GM18508 (cell line): ENCODE data around the gene PHLDB2.

ENCODE experiments used
- ATAC-seq: cut with Tn5 transposase; IDR thresholded peaks from one replicate; pipeline ENCODE4 v1.9.1; 2021; ENCODE audit warnings: moderate number of reproducible peaks; ENCODE audit not compliant: insufficient read depth, unreplicated experiment

PHLDB2 gene

DNA sequence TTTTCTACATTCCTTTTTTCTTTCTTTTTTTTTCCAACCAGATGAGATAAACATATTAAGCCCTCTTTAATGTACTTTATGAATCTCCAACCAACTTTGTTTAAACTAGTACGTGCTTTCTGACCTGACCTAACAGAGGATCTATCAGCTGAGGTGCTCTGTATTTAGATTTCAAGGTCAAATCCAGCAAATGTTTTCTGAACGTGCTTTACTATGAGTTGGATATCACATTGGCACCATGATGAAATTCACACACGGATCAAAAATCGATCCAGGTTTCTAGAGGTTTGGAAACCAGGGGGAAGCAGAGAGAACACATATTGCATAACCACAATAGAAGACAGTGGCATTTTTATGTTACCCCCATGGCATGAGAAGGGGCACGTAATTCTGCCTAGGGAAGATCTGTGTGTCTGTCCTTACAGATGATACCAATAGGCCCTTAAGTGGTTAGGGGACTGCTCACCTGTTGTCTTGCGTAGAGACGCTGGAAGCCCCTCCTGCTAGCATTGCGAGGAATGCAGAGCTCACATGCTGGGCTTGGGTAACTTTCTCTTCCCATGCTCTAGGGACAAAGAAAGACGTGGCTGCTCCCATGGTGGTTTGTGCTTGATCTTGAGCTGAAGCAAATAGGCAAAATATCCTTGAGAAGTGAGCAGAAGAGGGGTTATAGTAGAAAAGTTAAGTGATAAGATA lies 60.5 kb downstream of the PHLDB2 start:
- no peak for ATAC-seq

DNA sequence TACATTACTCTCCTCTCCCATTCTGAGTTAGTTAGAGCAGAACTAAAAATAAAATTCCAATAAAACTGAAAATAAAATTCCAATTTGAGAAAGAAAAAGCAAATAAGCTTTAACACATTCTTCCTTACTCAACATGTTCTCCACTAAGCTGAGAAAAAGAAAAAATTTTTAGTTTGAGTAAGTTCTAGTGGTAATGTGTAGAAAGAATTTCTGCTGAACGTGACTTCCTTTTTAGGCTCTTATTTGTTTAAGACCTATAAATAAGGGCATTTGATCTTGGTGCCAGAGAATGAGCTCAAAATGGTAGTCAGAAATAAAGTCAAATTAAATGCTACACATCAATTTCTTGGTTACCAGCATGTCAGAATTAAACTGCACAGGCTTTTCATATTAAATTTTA lies 62.1 kb downstream of the PHLDB2 start:
- no peak for ATAC-seq

DNA sequence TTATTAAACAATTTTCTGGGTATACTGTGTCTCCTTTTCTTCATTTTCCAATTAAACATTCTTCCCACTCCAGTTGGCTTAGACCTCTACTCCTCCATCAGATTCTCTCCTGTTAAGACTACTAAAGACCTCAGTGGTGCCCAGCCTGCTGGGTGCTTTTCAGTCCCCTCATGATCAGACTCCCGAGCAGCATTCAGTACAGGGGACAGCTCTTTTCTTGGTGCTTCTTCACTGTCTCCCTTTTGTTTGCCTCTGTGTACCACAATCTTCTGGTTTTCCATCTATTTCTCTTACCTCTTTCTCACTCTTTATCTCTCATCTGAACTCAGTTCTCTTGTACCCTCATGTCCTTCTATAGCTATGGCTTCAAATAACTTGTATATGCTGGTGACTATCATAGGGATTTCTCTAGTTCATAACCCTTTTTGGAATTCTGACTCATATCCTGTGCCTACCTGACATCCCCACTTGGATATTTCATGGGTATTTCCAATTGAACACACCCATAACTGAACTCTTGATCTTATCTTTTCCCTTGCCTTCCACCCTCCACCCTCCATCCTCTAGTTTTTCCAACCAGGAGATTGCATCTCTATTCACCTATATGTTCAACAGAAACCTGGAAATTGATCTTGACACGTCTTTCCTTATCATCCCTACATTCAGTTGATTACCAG lies 64.2 kb downstream of the PHLDB2 start:
- ATAC-seq: no peak

DNA sequence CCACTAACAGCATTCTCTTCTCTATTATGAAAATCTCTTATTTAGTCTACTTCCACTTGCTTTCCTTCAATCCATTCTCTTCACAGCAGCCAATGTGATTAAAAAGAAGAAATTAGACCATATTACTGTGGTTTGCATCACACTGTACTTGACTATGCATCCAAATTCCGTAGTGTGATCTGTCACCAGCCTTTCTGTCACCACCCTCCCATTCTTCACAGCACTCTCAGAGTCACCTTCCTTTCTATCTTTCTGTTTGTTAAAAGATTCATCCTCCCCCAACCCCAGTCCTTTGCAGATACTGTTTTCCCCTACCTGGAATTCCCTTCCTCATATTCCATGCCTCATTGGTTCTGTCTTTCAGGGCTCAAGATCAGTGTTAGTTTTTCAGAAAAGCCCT lies 64.7 kb downstream of the PHLDB2 start:
- ATAC-seq: no peak

DNA sequence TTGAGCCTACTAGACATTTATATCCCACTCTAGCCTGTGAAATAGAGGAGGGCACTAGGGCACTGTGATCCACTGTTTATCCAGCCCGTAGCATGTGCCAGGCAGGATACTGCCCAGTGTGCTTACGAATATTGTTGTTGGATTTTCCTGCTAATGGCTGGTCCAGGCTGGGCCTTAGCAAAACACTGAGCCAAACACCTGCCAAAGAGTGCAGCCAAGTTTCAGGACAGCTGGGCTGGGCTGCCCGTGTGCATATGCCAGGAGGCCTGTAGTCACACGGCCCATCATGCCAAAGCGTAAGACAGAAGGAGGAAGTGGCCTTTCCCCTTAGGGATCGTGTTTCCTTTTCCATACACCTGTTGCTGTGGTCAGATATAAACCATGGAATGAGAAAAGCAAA lies 65.2 kb downstream of the PHLDB2 start:
- ATAC-seq: no peak

DNA sequence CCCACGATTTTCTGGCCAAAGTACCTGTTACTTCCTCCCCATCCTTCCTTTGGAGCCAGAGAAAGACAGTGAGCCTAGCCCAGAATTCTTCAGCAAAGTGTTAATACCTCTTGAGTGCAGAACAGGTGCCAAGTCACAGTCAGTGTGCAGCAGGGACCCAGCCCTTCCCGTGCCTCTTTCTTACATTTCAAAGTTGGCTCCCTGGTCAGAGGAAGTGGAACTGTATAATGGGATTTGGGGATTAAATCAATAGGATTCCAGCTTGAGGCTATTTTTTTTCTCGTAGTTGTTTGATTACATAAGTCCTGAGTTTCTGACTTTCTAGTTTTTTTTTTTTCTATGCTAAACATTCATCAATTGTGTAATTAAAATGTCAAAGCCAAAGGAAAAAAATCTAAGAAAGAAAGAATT lies 67.2 kb downstream of the PHLDB2 start:
- ATAC-seq: no peak

DNA sequence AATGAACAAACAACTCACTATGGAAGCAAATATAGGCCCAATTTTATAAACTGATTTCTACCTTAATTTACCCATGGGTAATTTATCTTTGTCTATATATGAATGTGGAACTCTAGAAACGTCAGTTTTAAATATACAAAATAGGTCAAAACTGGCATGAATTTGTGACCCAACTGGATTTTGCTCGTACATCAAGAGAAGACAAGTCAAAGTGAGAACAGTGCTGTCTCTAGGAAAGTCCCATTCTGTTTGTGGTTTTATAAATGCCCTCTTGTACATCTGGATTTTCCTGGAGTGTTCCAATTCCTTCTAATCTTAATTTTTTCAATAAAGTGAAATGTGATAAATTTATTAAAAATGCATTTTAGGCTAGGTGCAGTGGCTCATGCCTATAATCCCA lies 69.5 kb downstream of the PHLDB2 start:
- no peak for ATAC-seq

DNA sequence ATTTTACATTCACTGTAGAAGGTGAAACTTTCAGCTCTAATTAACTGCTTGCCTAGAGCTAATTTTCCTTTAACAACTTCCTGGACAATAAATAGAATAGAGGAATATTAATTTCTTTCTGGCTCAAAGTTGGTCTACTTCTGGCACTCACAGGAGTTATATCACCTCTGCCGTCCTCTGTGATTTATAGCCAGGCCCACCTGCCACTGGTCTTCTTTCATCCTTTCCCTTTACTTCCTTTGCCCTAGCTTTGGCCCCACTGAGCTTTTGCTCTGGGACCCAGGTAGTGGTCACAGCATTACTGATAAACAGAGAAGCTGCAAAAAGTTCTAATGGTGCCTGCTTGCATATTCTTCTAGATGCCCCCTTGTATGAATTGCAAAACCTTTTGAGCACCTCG lies 70.4 kb downstream of the PHLDB2 start:
- no peak for ATAC-seq

DNA sequence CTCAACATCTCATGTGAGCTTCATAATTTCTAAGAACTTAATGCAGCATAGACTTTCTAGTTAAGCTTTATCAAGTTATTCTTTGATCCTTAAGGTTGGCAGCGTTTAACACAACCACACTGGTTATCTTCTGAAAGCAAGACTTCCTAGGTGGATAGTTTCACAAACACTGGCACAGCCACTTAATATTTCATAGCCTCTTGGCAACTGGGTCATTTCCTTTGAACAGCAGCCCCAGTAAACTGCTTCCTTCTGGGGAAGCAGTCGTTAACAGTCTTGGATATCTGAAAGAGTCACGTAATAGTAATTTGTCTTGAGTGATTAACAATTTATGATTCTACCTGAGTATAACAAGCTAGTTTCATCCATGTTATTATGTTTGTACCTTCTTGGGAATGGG lies 73.9 kb downstream of the PHLDB2 start:
- ATAC-seq: no peak

DNA sequence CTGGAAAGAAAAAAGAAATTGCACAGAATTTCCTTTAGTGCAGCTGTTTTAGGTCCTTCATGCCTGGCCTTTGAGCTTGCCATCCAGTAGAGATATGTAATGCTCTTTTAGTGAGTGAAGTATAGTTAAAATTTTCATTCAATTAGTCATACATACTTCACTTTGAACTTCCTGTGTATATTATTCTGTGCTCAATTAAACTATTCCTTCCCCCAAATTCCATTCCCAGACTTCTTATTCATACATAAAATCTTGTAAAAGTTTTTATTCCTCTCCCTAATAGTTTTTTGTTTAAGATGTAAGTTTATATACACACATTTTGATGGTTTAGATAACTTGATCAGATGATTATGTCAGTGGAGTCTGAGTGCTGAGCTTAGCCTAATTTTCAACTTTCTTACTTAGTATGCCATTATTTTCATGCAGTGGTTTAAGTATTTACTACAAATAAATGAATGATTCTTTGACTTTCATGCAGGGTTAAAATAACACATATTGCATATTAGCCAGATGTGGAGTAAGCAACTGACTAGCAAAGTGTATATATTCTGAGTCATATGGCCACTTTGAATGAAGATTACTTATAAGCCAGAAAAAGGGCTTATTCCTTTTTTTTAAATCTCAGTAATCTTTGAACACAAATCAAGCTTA lies 77.3 kb downstream of the PHLDB2 start:
- ATAC-seq: no peak

DNA sequence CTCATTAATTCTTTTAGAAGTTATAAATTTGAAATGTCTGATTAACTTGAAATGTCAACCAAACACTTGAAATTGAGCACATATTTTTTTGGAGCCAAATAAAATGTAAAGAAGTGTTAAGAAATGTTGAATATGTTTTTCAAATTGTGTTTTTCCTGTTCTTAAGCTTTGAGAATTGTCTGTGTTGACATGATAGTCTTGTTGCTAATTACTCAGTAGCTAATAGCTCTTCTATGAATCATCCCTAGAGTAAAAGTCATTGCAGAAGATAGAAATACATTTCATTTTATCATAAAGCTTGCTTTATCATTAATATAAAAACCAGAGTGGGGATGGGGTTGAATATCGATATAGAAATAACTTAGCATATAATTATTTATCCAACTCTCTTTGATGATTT lies 77.9 kb downstream of the PHLDB2 start:
- no peak for ATAC-seq

DNA sequence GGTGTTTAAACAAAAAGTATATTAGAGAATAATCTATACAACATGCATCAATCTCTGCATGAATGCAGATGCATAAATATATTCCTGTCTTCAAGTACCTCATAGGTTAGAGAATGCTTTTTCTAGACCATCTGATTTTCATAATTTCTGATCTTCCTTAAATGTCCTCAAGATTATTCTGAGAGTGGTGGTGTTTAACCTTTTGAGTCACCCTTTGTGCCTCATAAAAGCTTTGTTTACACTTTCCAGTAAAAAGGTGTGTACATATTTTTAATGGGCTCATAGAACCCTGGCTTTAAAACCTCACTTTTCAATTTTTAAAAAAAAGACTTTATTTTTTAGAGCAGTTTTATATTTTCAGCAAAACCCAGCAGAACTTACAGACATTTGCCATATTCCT lies 78.8 kb downstream of the PHLDB2 start:
- no peak for ATAC-seq

DNA sequence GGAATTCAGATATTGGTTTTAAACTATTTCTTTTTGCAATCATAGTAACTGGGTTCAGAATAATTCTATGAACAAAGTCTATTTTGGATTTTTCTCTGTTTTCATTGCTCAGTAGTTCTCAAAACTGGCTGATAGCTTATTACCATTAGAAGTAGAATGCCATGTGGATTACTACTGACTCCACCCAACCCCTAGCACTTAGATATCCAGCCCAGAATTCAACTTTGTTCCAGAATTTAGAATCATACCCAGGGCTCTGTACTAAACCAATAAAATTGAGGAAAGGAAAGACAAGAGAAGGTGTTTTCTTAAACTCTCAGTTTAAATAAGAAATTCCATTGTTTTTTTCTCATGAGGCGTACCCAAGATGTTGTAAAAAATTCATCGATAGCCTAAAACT lies 80.8 kb downstream of the PHLDB2 start:
- no peak for ATAC-seq

DNA sequence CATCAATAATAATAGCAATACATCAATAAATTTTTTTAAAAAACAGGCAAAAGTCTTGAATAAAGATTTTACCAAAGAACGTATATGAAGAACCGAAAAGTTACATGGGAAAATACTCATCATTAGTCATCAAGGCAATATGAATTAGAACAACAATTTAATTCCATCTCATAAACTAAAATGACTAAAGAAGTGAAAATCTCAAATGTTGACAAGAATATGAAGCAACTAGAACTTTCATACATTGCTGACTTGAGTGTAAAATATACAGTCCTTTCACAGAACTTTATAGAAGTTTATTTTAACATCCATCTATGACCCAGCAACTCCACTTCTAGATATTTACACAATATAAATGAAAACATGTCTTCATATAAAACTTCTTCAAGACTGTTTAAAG lies 84.5 kb downstream of the PHLDB2 start:
- ATAC-seq: no peak

DNA sequence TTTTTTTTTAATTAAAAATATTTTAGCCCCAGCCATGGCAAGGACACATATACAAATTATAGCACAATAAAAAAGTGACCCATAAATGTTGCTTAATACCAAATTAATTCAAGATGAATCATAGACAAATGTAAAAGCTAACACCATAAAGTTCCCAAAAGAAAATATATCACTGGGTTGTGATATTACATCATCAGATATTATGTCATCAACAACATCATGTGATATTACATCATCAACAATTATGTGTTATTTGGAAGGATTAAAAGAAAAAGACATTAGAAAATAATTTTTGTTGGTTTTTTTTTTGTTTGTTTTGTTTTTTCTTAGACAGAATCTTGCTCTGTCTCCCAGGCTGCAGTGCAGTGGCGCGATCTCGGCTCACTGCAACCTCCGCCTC lies 85.3 kb downstream of the PHLDB2 start:
- ATAC-seq: no peak

DNA sequence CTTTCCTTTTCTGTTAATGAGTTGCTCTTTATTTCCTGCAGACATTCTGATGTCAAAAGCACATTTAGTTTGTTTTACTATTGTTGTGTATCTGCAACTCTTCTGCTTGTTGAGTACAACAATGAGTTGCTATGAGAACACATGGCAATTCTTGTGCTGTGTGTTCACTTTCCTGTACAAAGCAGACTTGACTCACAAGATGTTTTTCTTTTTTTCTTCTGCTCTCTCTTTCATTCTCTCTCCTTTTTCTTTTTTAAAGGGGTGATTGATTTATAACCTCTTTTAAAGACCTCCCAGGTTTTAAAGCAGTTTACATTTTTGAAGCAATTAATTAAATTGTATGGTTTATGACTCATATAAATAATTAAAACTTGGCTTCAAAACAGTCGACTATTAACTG lies 88.2 kb downstream of the PHLDB2 start:
- no peak for ATAC-seq

DNA sequence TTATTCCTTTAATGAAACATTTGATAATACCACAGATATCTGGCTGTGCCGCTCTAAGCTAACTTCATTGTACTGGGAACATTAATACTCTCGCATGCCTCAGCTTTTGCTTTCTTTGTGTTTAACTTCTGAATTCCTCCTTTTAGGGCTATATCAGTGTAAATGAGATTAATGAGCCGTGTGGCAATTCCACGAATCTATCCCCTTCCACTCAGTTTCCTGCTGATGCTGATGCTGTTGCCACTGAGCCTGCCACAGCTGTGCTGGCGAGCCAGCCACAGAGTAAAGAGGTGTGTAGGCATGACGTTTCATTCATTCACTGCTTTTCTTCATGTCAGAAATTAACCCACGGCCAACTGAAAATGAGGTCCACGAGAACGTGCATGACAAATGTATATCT lies 89.7 kb downstream of the PHLDB2 start:
- ATAC-seq: no peak

DNA sequence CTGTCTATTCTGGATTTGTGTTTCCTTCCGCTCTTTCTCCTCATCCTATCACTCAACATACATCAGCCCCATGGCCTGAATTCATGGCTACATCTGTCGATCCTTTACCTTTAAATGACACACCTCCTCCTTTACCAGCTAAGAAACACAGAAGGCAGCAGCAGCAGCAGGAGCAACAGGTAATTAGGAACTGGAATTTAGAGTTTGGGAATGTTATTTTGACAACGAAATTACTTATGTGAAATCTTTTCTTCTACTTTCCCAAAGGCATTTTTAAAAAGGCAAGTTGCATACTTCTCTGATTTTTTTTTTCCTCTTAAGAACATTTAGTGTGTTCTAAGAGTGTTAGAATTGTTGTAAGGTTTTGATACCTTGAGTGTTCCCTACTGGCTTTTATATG lies 90.6 kb downstream of the PHLDB2 start:
- no peak for ATAC-seq

DNA sequence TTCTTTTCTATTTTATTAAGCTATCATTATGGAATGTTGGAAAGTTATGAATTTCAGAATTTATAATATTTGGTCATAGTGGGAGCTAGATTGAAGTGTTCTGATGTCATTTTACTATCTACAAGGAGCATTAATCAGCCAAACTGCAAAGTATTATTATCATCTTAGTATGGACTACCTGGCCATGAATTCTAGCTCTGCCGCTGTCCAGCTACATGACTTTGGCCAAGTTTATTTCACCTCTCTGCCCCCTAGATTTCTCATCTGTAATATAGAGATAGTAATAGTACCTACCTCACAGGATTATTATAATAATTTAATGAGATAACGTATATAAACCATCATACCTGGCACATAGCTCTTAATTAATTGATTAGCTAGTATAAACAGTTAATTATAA lies 92.0 kb downstream of the PHLDB2 start:
- ATAC-seq: no peak

DNA sequence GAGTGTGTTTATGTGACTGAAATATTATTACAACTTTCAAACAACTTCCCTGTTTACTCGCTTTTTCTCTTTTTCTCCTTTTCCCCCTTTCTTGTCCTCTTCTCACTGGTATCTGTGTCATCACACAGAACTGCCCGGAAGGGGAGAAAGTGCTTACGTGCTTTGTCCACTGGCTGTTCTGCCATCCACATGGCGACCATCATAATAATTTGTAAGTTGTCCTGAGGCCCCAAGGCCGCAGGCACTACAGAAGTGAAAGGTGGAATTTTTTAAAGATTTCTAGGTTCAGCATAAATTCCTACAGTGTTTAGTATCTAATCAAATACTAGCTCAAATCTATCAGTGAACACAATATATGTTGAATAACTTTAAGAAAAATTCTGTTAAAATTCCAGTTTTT lies 93.0 kb downstream of the PHLDB2 start:
- no peak for ATAC-seq

DNA sequence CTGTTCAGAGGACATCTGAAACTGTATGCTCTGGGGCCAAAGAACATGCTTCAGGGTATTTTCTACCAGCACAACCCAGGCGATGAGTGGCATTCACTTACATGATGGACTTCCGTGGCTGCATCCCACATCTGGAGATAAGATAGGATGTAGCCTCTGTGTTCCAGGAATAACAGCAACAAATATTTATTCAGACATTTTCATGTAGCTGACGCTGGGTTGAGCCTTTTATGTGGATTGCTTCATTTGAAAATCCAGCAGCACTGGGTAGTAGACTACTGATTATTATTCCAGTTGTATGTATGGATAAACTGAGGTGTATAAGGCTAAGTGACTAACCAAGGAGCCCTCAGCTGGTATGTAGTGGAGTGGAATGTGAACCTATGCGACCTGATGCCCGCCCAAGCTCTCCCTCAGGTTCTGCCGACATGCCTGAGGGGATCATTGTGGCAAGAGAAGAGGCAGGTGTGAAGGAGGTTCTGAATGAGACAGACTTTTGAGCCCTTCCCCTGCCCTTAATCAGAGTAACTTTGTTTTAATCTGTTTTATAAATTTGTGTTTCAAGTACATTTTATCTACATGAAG lies 93.9 kb downstream of the PHLDB2 start:
- no peak for ATAC-seq
